Activated CD8-positive, alpha-beta T cell treated with anti-CD3 and anti-CD28 coated beads, Interleukin-2, amount 10 ng/mL, durations not matched to agents 7 days and 5 days (primary cell): ENCODE results near the gene MPP3. TPM values are rescaled to one million over a fixed set of nuclear protein-coding genes. Genes with fewer than 3 reads are reported as not detected.
"Not testable (repeated sequence)": the region's sequence is repeated elsewhere in the genome, so short reads cannot be mapped to it uniquely, and the experiment has no call there.

Experiments used
- ATAC-seq: fragments of 150-1000 bp; cut with Tn5 transposase; one replicate; pipeline ENCODE4 v1.10.0; 2021; ENCODE audit warnings: moderate library complexity
- CTCF ChIA-PET: fragments of 350-600 bp; sonication (Branson Sonifier 250); formaldehyde crosslinking; loops from one replicate; lab custom pipeline; 2021; ENCODE audit warnings: antibody characterized with exemption; lab: Charles Lee
- POLR2A ChIA-PET: fragments of 350-600 bp; sonication (Branson Sonifier 250); formaldehyde crosslinking; loops from one replicate; lab custom pipeline; 2021; ENCODE audit warnings: antibody characterized with exemption; lab: Charles Lee
- DNase-seq: peaks from one replicate; pipeline ENCODE4 v3.0.0-alpha.2; 2020
- H3K27ac Mint-ChIP-seq: one replicate; pipeline ENCODE4 v1.8.0; 2021; ENCODE audit warnings: mild to moderate bottlenecking, mixed read lengths
- H3K27me3 Mint-ChIP-seq: one replicate; pipeline ENCODE4 v1.8.0; 2021; ENCODE audit warnings: low read depth, mixed read lengths
- H3K36me3 Mint-ChIP-seq: one replicate; pipeline ENCODE4 v1.8.0; 2021; ENCODE audit warnings: low read depth, mixed read lengths
- H3K4me1 Mint-ChIP-seq: one replicate; pipeline ENCODE4 v1.8.0; 2021; ENCODE audit warnings: low read depth, mixed read lengths
- H3K4me3 Mint-ChIP-seq: one replicate; pipeline ENCODE4 v1.8.0; 2021; ENCODE audit warnings: mild to moderate bottlenecking, mixed read lengths
- H3K9me3 Mint-ChIP-seq: one replicate; pipeline ENCODE4 v1.8.0; 2022; ENCODE audit warnings: mixed read lengths; ENCODE audit not compliant: insufficient read depth
- total RNA-seq, 2 experiments: library from RNA; stranded (reverse); gene quantifications; one replicate each; pipeline ENCODE4 v1.2.3, GENCODE V29; 2021

Gene MPP3
- total RNA-seq, 2 experiments from 2014 or later, result not detected

GRCh38 chr17:43844241-43844640, 11.3 kb upstream of the MPP3 start:
- no peak for ATAC-seq

DNA sequence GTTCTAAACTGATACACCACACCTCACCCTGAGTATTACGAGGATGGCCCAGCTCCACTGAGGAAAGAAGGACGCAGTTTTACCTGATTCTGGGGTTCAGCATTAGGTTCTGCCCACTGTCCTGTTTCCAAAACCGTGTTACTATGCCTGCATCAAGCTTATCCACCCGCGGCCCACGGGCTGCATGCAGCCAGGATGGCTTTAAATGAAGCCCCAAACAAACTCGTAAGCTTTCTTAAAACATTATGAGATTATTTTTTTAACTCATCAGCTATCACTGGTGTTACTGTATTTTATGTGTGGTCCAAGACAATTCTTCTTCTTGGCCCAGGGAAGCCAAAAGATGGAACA, 10.0 kb upstream of the MPP3 start:
- ATAC-seq (no peak), DNase-seq (no peak)
- peaks cover 15% of the 10 kb centered on the region for H3K27me3 Mint-ChIP-seq
- H3K9me3 Mint-ChIP-seq, result no peaks in the 10 kb centered on the region
- ChIA-PET POLR2A (no interaction called here), CTCF (no interaction called here)
- no peak overlapping the region for H3K27ac Mint-ChIP-seq
- H3K4me3 Mint-ChIP-seq, result no peak overlapping the region
- no peaks in the 10 kb centered on the region for H3K4me1 Mint-ChIP-seq
- H3K36me3 Mint-ChIP-seq, result no peaks in the 10 kb centered on the region

More at GRCh38 chr17:43844241-43844640, 11.3 kb upstream of the MPP3 start:
- peaks cover 15% of the 10 kb centered on the region for H3K27me3 Mint-ChIP-seq
- H3K27ac Mint-ChIP-seq, result no peak overlapping the region
- H3K4me1 Mint-ChIP-seq, result no peaks in the 10 kb centered on the region
- H3K9me3 Mint-ChIP-seq, result no peaks in the 10 kb centered on the region
- DNase-seq, result no peak
- CTCF ChIA-PET, result no interaction called here
- POLR2A ChIA-PET, result no interaction called here
- H3K4me3 Mint-ChIP-seq, result no peak overlapping the region
- no peaks in the 10 kb centered on the region for H3K36me3 Mint-ChIP-seq

DNA sequence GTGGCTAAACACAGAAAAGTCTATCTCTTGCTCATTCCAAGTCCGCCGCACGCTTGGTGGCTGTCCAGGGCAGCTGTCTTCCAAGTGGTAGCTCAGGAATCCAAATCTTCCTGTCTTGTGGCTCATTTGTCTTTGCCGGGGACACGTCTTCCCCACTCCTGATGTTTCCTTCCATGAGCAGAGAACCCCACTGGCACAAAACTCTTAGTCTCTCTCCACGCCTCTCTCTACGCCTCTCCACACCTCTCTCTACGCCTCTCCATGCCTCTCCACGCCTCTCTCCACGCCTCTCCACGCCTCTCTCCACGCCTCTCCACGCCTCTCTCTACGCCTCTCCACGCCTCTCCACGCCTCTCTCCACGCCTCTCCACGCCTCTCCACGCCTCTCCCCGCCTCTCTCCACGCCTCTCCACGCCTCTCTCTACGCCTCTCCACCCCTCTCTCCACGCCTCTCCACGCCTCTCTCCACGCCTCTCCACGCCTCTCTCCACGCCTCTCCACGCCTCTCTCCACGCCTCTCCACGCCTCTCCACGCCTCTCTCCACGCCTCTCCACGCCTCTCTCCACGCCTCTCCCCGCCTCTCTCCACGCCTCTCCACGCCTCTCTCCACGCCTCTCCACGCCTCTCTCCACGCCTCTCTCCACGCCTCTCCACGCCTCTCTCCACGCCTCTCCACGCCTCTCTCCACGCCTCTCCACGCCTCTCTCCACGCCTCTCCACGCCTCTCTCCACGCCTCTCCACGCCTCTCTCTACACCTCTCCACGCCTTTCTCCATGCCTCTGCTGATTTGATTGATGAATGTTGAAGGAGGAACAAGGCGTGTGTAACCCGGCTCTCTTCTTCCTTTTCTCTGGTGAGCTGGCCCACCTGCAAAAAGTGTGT, 9.4 kb upstream of the MPP3 start:
- CTCF ChIA-PET, H3K9me3 Mint-ChIP-seq, DNase-seq, H3K4me1 Mint-ChIP-seq, H3K4me3 Mint-ChIP-seq, POLR2A ChIA-PET, H3K27ac Mint-ChIP-seq, ATAC-seq, H3K36me3 Mint-ChIP-seq: not testable (repeated sequence)
- peaks cover 15% of the 10 kb centered on the region for H3K27me3 Mint-ChIP-seq

DNA sequence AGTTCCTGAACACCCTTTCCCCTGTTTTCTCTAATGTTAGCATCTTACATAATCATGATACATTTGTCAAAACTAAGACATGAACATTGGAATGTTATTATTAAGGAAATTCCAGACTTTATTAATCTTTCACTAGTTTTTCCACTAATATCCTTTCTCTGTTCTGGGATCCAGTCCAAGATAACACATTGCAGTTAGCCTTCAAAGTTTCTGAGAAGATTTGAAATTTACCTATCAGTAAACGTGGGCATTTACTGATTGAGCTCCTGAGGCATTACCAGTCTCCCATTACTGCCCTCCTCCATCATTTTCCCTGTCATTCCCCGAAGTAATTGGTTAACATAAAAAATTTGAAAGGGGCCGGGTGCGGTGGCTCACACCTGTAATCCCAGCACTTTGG, 8.3 kb upstream of the MPP3 start:
- CTCF ChIA-PET, result no interaction called here
- Mint-ChIP-seq H3K9me3 (no peaks in the 10 kb centered on the region), H3K36me3 (no peaks in the 10 kb centered on the region), H3K27me3 (peaks cover 15% of the 10 kb centered on the region), H3K4me3 (no peak overlapping the region), H3K4me1 (no peaks in the 10 kb centered on the region), H3K27ac (no peak overlapping the region)
- POLR2A ChIA-PET, result no interaction called here
- ATAC-seq, result no peak
- DNase-seq, result no peak

DNA sequence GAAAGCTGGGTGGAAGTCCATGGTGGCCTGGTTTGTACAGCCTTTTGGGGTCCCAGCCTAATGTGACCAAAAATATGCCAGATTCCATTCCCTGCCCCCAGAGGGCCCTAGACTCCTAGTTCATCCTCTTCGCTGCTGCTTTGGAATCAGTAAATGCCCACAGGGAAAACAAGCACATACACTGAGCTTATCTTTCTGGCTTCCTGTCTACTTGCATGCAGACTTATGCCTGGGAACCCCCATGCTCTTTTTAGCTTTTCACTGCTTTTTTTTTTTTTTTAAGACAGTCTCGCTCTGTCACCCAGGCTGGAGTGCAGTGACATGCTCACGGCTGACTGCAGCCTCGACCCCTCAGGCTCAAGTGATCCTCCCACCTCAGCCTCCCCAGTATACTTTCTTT, 7.9 kb upstream of the MPP3 start:
- Mint-ChIP-seq H3K27me3 (peaks cover 18% of the 10 kb centered on the region), H3K36me3 (no peaks in the 10 kb centered on the region), H3K9me3 (no peaks in the 10 kb centered on the region), H3K27ac (no peak overlapping the region), H3K4me1 (no peaks in the 10 kb centered on the region), H3K4me3 (no peak overlapping the region)
- DNase-seq, result no peak
- POLR2A ChIA-PET, result no interaction called here
- CTCF ChIA-PET, result interaction anchor here (1.2 kb wide), 1 partner anchor 201 kb away, joined by 3 read pairs; no protein-coding TSS in a partner anchor
- ATAC-seq, result no peak

- Mint-ChIP-seq H3K27me3 (peaks cover 20% of the 10 kb centered on the region), H3K4me1 (no peaks in the 10 kb centered on the region), H3K9me3 (no peaks in the 10 kb centered on the region), H3K27ac (no peak overlapping the region), H3K4me3 (no peak overlapping the region), H3K36me3 (no peaks in the 10 kb centered on the region)
- DNase-seq (no peak), ATAC-seq (no peak)
- POLR2A ChIA-PET, result no interaction called here
- CTCF ChIA-PET, result interaction anchor here (1.2 kb wide), 1 partner anchor 202 kb away, joined by 3 read pairs; no protein-coding TSS in a partner anchor
Measured at GRCh38 chr17:43839670-43840108, 6.7 kb upstream of the MPP3 start.

GRCh38 chr17:43834106-43834505, 1.2 kb upstream of the MPP3 start:
- no peak for DNase-seq
- CTCF ChIA-PET, result interaction anchor here (1.4 kb wide), 1 partner anchor 12 kb away, joined by 4 read pairs; no protein-coding TSS in a partner anchor
- H3K27ac Mint-ChIP-seq, result no peak overlapping the region
- POLR2A ChIA-PET, result no interaction called here
- H3K9me3 Mint-ChIP-seq, result no peaks in the 10 kb centered on the region
- no peaks in the 10 kb centered on the region for H3K36me3 Mint-ChIP-seq
- peaks cover 5% of the 10 kb centered on the region for H3K4me1 Mint-ChIP-seq
- no peak for ATAC-seq
- peaks cover 45% of the 10 kb centered on the region for H3K27me3 Mint-ChIP-seq
- no peak overlapping the region for H3K4me3 Mint-ChIP-seq

DNA sequence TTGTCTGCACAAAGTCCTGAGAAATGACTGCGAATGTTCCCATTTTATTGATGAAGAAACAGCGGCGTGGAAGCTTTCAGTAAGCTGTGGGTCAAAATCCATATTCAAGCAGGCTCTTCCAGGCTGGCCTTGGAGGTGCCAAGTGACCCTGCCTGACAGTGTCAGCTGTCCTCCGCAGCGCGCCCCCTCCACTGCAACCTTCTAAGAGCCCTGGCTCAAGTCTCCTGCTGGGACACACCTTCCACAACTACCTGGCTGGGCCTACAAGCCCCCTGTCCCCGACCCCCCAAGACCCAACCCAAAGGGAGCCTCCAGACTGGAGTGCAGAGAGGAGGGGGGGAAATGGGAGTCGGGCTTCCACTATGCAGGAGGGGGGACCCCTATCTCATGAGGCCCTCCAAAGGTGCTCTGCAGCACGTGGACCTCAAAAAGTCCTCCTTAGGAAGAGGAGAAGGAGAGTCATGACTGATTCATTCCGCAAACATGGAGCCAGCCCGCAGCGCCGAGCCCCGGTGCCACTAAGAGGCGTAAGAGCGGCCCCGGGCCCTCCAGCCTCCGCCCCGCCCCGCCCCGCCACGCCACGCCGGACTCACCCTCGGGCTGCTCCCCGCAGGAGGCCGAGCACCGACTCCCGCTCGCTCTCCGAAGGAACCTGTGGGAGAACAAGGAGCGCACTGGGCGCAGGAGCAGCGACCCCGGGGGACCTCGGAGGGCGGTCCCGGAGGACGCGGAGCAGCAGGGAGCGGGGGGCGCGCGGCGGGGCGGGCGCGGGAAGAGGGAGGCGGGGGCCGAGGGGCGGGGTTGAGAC, 574 bp downstream of the MPP3 start:
- Mint-ChIP-seq H3K27ac (no peak overlapping the region), H3K4me3 (peak overlapping the region; percentile 50), H3K27me3 (peaks cover 45% of the 10 kb centered on the region), H3K36me3 (no peaks in the 10 kb centered on the region), H3K4me1 (peaks cover 5% of the 10 kb centered on the region), H3K9me3 (no peaks in the 10 kb centered on the region)
- ATAC-seq (peak; percentile 23), DNase-seq (no peak)
- ChIA-PET CTCF (interaction anchor here (1.4 kb wide), 1 partner anchor 14 kb away, joined by 4 read pairs; no protein-coding TSS in a partner anchor), POLR2A (no interaction called here)

- H3K4me1 Mint-ChIP-seq, result peaks cover 5% of the 10 kb centered on the region
- H3K36me3 Mint-ChIP-seq, result no peaks in the 10 kb centered on the region
- no peaks in the 10 kb centered on the region for H3K9me3 Mint-ChIP-seq
- ATAC-seq (no peak), DNase-seq (no peak)
- H3K27me3 Mint-ChIP-seq, result peaks cover 45% of the 10 kb centered on the region
- no peak overlapping the region for H3K27ac Mint-ChIP-seq
- no peak overlapping the region for H3K4me3 Mint-ChIP-seq
- CTCF ChIA-PET, result interaction anchor here (1.4 kb wide), 1 partner anchor 15 kb away, joined by 4 read pairs; no protein-coding TSS in a partner anchor
- POLR2A ChIA-PET, result no interaction called here
Measured at GRCh38 chr17:43831633-43832032, 1.3 kb downstream of the MPP3 start.

DNA sequence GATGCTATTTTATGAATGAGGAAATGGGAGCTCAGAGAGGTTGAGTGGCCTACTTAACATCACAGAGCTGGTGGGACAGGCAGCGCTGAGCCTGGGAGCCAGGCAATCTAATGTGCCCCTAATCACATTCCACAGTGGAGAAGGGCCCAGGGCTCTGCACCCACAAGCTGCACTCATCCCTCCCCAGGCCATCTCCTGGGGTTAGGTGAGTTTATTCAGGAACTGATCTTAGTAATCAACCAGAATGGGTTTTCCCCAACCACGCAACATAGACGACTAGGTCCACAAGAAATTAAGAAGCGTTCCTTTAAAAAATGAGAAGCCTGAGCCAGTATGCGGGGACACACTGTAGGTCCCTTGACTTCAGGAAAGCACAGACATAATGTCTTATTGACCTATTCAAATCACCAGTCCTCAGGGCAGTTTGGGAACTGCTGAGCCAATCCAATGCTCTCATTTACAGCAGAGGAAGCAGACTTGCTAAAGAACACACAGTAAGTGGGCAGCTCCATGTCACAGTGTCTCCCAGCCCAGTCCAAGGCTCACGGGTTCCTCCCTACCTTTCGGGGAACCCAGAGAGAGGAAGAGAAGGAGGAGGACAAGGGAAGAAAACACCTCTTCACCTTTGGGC, 2.3 kb downstream of the MPP3 start:
- H3K27me3 Mint-ChIP-seq, result peaks cover 40% of the 10 kb centered on the region
- H3K4me1 Mint-ChIP-seq, result peaks cover 5% of the 10 kb centered on the region
- CTCF ChIA-PET, result interaction anchor here (1.4 kb wide), 1 partner anchor 16 kb away, joined by 4 read pairs; no protein-coding TSS in a partner anchor
- H3K27ac Mint-ChIP-seq, result no peak overlapping the region
- DNase-seq, result no peak
- POLR2A ChIA-PET, result no interaction called here
- no peaks in the 10 kb centered on the region for H3K9me3 Mint-ChIP-seq
- no peak overlapping the region for H3K4me3 Mint-ChIP-seq
- ATAC-seq, result no peak
- no peaks in the 10 kb centered on the region for H3K36me3 Mint-ChIP-seq

GRCh38 chr17:43829738-43830137, 3.2 kb downstream of the MPP3 start:
- peaks cover 39% of the 10 kb centered on the region for H3K27me3 Mint-ChIP-seq
- ChIA-PET CTCF (no interaction called here), POLR2A (no interaction called here)
- no peaks in the 10 kb centered on the region for H3K9me3 Mint-ChIP-seq
- H3K27ac Mint-ChIP-seq, result no peak overlapping the region
- DNase-seq (no peak), ATAC-seq (no peak)
- no peaks in the 10 kb centered on the region for H3K36me3 Mint-ChIP-seq
- H3K4me1 Mint-ChIP-seq, result peaks cover 5% of the 10 kb centered on the region
- H3K4me3 Mint-ChIP-seq, result no peak overlapping the region
